WTC11 (cell line): Measurements from ENCODE around the gene ERGIC2. TPM values are rescaled to one million over a fixed set of nuclear protein-coding genes. Genes with fewer than 3 reads are reported as not detected.
A peak's percentile ranks its signal among the peaks of the same experiment; 100 is the strongest.
"Not testable (repeated sequence)": the region's sequence is repeated elsewhere in the genome, so short reads cannot be mapped to it uniquely, and the experiment has no call there.

ENCODE experiments used
- ATAC-seq: fragments of 200-7000 bp; cut with Tn5 transposase; 2 replicates; pipeline ENCODE4 v1.10.0; 2021; ENCODE audit warnings: mild to moderate bottlenecking, moderate library complexity
- CTCF ChIA-PET: fragments of 300-600 bp; sonication (Branson Sonifier 250); formaldehyde crosslinking; loops from one replicate; lab custom pipeline; 2021; ENCODE audit warnings: antibody characterized with exemption; lab: Charles Lee
- POLR2A ChIA-PET: fragments of 350-600 bp; sonication (Branson Sonifier 250); formaldehyde crosslinking; loops from one replicate; lab custom pipeline; 2021; ENCODE audit warnings: antibody characterized with exemption; lab: Charles Lee
- DNase-seq: peaks from one replicate; pipeline ENCODE4 v3.0.0; 2021; ENCODE audit warnings: low spot score
- H3K27ac Mint-ChIP-seq: 2 replicates; pipeline ENCODE4 v1.8.0; 2021; ENCODE audit warnings: mixed read lengths
- H3K27me3 Mint-ChIP-seq: 2 replicates; pipeline ENCODE4 v1.8.0; 2021; ENCODE audit warnings: low read depth, mild to moderate bottlenecking, moderate library complexity, mixed read lengths
- H3K36me3 Mint-ChIP-seq: 2 replicates; pipeline ENCODE4 v1.8.0; 2021; ENCODE audit warnings: mixed read lengths
- H3K4me1 Mint-ChIP-seq: 2 replicates; pipeline ENCODE4 v1.8.0; 2022; ENCODE audit warnings: mixed read lengths
- H3K4me3 Mint-ChIP-seq: 2 replicates; pipeline ENCODE4 v1.8.0; 2021; ENCODE audit warnings: mild to moderate bottlenecking, moderate library complexity, mixed read lengths
- H3K9me3 Mint-ChIP-seq: 2 replicates; pipeline ENCODE4 v1.8.0; 2021; ENCODE audit warnings: mixed read lengths
- ATF2 ChIP-seq: sonication (generic); formaldehyde crosslinking; IDR thresholded peaks from 2 replicates; pipeline ENCODE4 v1.8.1; 2022; ENCODE audit warnings: low read depth, missing genetic modification reagents, borderline replicate concordance
- CBFB ChIP-seq: sonication (generic); formaldehyde crosslinking; IDR thresholded peaks from 2 replicates; pipeline ENCODE4 v1.8.1; 2022; ENCODE audit warnings: mild to moderate bottlenecking, low read depth, missing genetic modification reagents
- EMX1 ChIP-seq: fragments of 250-450 bp; sonication (Bioruptor Pico); IDR thresholded peaks from 2 replicates; pipeline ENCODE4 v1.8.0; 2021; ENCODE audit warnings: mild to moderate bottlenecking
- FOXK1 ChIP-seq: sonication (generic); formaldehyde crosslinking; IDR thresholded peaks from 2 replicates; pipeline ENCODE4 v1.8.0; 2022; ENCODE audit warnings: mild to moderate bottlenecking, moderate library complexity, missing genetic modification reagents
- TCF7 ChIP-seq: sonication (generic); formaldehyde crosslinking; IDR thresholded peaks from 2 replicates; pipeline ENCODE4 v1.8.0; 2022; ENCODE audit warnings: mild to moderate bottlenecking, low read depth, missing genetic modification reagents, moderate library complexity
- TEAD1 ChIP-seq: sonication (generic); formaldehyde crosslinking; IDR thresholded peaks from 2 replicates; pipeline ENCODE4 v1.8.0; 2022; ENCODE audit warnings: mild to moderate bottlenecking, missing genetic modification reagents
- ZNF263 ChIP-seq: sonication (generic); formaldehyde crosslinking; IDR thresholded peaks from 2 replicates; pipeline ENCODE4 v1.8.1; 2022; ENCODE audit warnings: low read depth, mild to moderate bottlenecking, moderate library complexity, missing genetic modification reagents
- total RNA-seq: library from RNA; stranded (reverse); gene quantifications from 3 replicates; pipeline ENCODE4 v1.2.3, GENCODE V29; 2021
- TF ChIP-seq, protein P1 (sequence below): sonication (generic); formaldehyde crosslinking; IDR thresholded peaks from 2 replicates; pipeline ENCODE4 v1.8.1; 2023; ENCODE audit warnings: mild to moderate bottlenecking, moderate library complexity, missing genetic modification reagents
- TF ChIP-seq, protein P2 (sequence below): fragments of 200-600 bp; IDR thresholded peaks from 2 replicates; pipeline ENCODE4 v1.8.0; 2022; ENCODE audit warnings: antibody characterized with exemption

ERGIC2 gene
- total RNA-seq, 1 experiment from 2014 or later = 51.4 TPM

DNA sequence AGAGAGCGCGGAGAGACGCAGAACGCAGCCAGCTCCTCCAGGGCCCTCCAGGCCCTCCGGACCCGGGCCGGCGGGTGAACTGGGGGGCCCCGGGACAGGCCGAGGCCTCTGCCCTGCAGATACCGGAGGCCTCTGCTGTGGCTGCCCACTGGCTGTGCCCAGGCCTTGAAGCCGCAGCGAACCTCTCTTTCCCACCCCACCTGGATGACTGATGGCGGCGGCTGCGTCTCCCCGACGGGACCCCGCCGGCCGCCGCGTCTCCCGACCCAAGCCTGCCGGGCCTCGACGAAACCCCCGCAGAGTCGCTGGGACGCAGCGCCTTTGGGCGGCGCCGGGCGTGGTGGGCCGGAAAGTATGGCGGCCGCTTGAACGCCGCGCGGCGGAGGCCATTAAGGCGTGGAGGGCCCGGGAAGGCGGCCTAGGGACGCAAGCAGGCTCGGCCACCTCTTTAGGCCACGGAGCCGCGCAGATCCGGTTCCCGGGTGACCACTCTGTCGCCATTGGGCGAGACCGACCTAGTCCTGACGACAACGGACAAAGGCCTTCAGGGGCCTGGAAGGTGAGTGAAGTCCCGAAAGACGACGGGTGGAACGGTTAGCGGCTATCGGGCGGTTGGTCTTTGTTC lies 8.4 kb upstream of the ERGIC2 start:
- no peak for ATAC-seq
- Mint-ChIP-seq H3K36me3 (no peaks in the 10 kb centered on the region), H3K4me3 (no peak overlapping the region), H3K9me3 (peaks cover 12% of the 10 kb centered on the region), H3K4me1 (no peaks in the 10 kb centered on the region), H3K27me3 (no peaks in the 10 kb centered on the region)
- DNase-seq = no peak
- POLR2A ChIA-PET = no interaction called here
- CTCF ChIA-PET = no interaction called here
- TF ChIP-seq, protein P1, sequence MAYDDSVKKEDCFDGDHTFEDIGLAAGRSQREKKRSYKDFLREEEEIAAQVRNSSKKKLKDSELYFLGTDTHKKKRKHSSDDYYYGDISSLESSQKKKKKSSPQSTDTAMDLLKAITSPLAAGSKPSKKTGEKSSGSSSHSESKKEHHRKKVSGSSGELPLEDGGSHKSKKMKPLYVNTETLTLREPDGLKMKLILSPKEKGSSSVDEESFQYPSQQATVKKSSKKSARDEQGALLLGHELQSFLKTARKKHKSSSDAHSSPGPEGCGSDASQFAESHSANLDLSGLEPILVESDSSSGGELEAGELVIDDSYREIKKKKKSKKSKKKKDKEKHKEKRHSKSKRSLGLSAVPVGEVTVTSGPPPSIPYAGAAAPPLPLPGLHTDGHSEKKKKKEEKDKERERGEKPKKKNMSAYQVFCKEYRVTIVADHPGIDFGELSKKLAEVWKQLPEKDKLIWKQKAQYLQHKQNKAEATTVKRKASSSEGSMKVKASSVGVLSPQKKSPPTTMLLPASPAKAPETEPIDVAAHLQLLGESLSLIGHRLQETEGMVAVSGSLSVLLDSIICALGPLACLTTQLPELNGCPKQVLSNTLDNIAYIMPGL (CRISPR knock-in tag) = no peak
- TF ChIP-seq ZNF263 (CRISPR knock-in tag) = no peak
- TF ChIP-seq, all 79 proteins: peak for 0
- no peak overlapping the region for H3K27ac Mint-ChIP-seq

- ATAC-seq, POLR2A ChIA-PET: not testable (repeated sequence)
Measured at GRCh38 chr12:29386084-29386680, 5.2 kb upstream of the ERGIC2 start.

DNA sequence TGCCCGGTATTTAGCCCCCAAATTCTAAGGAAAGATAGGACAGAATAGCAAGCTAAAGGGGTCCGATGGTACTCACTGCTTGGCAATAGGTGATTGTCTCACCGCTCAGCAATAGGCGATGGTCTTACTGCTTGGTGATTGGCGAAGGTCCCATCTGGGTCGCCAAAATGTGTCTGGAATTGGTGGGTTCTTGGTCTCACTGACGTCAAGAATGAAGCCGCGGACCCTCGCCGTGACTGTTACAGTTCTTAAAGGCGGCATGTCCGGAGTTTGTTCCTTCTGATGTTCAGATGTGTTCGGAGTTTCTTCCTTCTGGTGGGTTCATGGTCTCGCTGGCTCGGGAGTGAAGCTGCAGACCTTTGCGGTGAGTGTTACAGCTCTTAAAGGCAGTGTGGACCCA lies 4.2 kb upstream of the ERGIC2 start:
- ATAC-seq, H3K27me3 Mint-ChIP-seq, H3K36me3 Mint-ChIP-seq, CTCF ChIA-PET, DNase-seq, H3K27ac Mint-ChIP-seq, H3K4me3 Mint-ChIP-seq, POLR2A ChIA-PET, H3K4me1 Mint-ChIP-seq: not testable (repeated sequence)
- peaks cover 12% of the 10 kb centered on the region for H3K9me3 Mint-ChIP-seq

More at GRCh38 chr12:29386084-29386680, 5.2 kb upstream of the ERGIC2 start:
- H3K4me1 Mint-ChIP-seq, H3K27ac Mint-ChIP-seq, H3K36me3 Mint-ChIP-seq, H3K27me3 Mint-ChIP-seq, CTCF ChIA-PET, DNase-seq, H3K4me3 Mint-ChIP-seq: not testable (repeated sequence)
- peaks cover 12% of the 10 kb centered on the region for H3K9me3 Mint-ChIP-seq

- H3K4me1 Mint-ChIP-seq = peaks cover 12% of the 10 kb centered on the region
- H3K36me3 Mint-ChIP-seq = no peaks in the 10 kb centered on the region
- H3K4me3 Mint-ChIP-seq = peak overlapping the region; percentile 88
- ChIA-PET CTCF (no interaction called here), POLR2A (no interaction called here)
- 0 out of 2 replicates have a peak, but pooled peaks cover 5% of the 10 kb centered on the region for H3K27me3 Mint-ChIP-seq
- no peak for TF ChIP-seq CBFB (CRISPR knock-in tag)
- TF ChIP-seq EMX1 (CRISPR knock-in tag) = no peak
- no peak for TF ChIP-seq ATF2
- DNase-seq (no peak), ATAC-seq (no peak)
- no peak overlapping the region for H3K27ac Mint-ChIP-seq
- H3K9me3 Mint-ChIP-seq = peaks cover 9% of the 10 kb centered on the region
Measured at GRCh38 chr12:29382251-29382650, 1.3 kb upstream of the ERGIC2 start.

- Mint-ChIP-seq H3K4me3 (no peak overlapping the region), H3K27ac (no peak overlapping the region), H3K9me3 (no peaks in the 10 kb centered on the region), H3K4me1 (peaks cover 9% of the 10 kb centered on the region), H3K36me3 (no peaks in the 10 kb centered on the region), H3K27me3 (no peaks in the 10 kb centered on the region)
- DNase-seq = no peak
- ChIA-PET CTCF (no interaction called here), POLR2A (no interaction called here)
- TF ChIP-seq TEAD1 (CRISPR knock-in tag) (no peak), FOXK1 (no peak), ZNF263 (CRISPR knock-in tag) (no peak), ATF2 (no peak), TCF7 (CRISPR knock-in tag) (no peak)
- TF ChIP-seq, protein P2, sequence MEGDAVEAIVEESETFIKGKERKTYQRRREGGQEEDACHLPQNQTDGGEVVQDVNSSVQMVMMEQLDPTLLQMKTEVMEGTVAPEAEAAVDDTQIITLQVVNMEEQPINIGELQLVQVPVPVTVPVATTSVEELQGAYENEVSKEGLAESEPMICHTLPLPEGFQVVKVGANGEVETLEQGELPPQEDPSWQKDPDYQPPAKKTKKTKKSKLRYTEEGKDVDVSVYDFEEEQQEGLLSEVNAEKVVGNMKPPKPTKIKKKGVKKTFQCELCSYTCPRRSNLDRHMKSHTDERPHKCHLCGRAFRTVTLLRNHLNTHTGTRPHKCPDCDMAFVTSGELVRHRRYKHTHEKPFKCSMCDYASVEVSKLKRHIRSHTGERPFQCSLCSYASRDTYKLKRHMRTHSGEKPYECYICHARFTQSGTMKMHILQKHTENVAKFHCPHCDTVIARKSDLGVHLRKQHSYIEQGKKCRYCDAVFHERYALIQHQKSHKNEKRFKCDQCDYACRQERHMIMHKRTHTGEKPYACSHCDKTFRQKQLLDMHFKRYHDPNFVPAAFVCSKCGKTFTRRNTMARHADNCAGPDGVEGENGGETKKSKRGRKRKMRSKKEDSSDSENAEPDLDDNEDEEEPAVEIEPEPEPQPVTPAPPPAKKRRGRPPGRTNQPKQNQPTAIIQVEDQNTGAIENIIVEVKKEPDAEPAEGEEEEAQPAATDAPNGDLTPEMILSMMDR = no peak
- no peak for ATAC-seq
Measured at GRCh38 chr12:29376118-29376517, 4.9 kb downstream of the ERGIC2 start.
